HG03457 (cell line): ENCODE measurements around the gene PHF12.
"Not testable (repeated sequence)": the region's sequence is repeated elsewhere in the genome, so short reads cannot be mapped to it uniquely, and the experiment has no call there.

ENCODE experiments used
- ATAC-seq: cut with Tn5 transposase; IDR thresholded peaks from one replicate; pipeline ENCODE4 v1.9.1; 2021; ENCODE audit warnings: moderate number of reproducible peaks; ENCODE audit not compliant: unreplicated experiment

PHF12 gene

DNA sequence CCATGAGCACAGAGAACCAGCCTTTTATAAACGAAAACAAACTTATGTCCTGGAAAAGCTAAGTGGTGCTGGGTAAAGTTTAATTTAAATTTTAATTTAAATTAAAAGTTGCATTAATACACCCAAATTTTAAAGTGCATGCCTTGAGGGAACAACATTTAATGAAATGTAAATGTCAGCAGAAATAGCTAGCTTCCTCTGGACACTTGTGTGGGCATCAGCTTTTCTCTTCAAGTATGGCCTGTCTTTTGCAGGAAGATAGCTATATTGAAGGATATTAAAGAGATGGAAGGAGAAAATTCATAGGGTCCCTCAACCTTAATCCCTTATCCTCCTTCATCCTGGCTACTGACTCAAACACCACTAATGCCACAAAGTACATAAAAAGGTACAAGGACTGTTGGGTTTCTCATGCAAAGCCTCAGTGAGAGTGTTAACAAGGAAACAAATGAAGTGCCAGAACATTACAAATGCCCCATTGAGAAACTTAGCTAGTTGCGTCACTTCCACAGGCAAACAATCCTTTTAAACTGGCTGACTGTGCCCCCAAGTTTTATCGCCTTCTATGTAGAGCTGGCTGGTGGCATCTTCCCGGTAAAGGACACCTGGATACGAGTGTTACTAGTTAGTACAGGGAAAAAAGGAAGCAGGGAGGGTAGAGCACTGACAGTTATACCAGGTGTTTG, 14.1 kb downstream of the PHF12 start:
- ATAC-seq, result no peak

DNA sequence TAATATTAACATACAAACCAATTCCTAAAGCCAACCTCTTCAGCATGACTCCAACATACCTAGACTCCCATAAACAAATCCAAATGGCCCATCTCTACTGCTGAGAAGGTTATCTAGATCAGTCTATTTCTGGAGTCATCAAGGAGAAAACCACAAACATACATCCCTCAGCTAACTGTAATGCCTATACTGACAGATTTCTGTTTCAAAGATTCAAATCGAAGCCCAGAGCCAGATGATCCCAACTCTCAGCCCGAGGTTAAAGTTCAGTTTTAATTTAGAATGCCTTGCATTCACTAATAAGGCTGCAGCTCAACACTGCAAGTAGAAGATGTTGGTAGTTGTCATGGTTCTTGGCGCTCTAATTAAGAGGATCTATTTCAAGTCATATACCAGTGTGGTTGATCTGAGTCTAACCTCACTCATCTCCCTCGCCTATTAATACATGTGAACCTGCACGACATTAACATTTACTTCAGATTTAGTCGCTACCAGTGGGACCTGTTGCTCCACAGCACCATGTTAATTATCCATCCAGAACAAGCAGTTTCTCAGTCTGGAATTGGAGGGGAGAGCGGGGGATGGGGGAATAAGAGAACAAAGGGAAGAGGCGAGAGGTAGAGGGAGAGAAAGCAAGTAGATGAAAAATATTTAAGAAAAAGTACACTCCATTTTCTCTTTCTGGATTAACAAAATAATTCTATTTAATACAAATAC, 15.4 kb downstream of the PHF12 start:
- ATAC-seq, result no peak

DNA sequence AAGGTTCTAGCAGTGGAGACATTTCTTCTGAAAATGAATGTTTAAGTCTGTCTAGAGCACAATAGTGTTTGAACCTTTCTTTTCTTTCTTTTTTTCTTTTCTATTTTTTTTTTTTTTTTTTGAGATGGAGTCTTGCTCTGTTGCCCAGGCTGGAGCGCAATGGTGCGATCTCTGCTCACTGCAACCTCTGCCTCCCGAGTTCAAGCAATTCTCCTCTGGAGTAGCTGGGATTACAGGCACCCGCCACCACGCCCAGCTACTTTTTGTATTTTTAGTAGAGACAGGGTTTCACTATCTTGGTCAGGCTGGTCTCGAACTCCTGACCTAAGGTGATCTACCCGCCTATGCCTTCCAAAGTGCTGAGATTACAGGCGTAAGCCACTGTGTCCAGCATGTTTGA, 16.8 kb downstream of the PHF12 start:
- ATAC-seq, result not testable (repeated sequence)

DNA sequence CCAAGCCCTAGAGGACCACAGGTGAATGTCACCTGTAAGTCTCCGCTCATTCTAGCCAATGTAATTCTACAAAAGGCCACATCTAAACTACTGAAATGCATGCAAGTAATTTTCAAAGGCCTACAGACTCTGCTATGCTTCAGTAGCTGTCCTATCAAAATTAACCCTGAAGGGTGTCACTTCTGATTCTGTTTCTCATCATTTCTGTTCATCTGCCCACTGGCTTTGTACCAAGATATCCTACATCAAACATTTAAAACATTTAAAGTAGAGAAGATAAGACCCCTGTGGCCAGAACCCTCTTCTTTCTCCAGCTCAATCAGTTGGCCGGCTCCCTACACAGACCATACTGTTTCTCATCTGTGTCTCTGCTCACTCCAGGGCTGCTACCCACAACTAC, 21.5 kb downstream of the PHF12 start:
- no peak for ATAC-seq

DNA sequence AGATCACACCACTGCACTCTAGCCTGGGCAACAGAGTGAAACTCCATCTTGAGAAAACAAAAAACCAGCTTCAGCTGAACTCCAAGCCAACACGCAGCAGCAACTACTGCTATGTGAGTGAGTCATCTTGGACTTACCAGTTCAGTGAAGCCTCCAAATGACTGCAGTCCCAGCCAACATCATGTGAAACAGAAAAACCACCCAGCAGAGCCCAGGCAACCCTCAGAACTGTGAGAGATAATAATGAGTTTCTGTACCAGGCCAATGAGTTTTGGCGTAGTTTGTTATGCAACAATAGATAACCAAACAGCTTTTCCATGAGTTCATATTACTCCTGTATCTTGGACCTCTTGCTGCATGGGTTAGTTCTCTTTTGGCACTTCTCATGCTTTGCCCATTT, 23.3 kb downstream of the PHF12 start:
- ATAC-seq, result no peak

DNA sequence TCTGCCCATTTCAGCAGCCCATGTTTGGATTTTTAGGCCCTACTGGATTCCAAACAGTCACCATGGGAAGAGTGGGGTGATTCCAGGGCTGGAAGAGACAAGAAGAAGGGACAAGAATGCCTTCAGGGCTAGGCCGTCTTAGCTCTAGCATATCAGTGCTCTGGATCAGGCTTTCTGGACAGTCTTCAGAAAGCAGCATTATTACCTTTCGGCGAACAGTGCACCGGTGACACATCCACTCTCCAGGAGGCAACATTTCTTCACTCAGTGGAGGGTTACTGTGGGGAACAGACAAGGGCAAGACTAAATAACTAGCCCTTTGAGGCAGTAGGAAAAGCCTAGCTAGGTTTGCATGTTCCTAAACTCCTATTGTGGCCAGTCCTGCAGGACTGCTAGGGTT, 24.5 kb downstream of the PHF12 start:
- no peak for ATAC-seq

DNA sequence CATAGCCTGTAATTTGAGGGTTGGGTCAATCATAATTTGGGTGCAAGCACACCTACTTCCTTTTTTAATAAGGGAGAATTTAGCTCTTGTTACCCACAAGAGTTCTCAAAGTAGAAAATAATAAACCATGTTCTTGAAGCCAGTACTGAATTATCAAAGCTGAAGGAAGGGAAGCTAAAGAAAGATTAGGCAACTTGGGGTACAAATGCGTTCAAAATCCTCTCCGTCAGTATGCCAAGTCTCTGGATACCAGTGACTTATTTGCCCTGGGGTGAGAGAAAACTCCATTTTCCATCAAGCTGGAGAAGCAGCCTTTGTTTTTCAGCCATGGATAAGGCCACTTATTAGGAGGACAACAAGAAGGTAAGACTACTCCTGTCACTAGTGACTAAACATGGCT, 25.0 kb downstream of the PHF12 start:
- ATAC-seq, result no peak

DNA sequence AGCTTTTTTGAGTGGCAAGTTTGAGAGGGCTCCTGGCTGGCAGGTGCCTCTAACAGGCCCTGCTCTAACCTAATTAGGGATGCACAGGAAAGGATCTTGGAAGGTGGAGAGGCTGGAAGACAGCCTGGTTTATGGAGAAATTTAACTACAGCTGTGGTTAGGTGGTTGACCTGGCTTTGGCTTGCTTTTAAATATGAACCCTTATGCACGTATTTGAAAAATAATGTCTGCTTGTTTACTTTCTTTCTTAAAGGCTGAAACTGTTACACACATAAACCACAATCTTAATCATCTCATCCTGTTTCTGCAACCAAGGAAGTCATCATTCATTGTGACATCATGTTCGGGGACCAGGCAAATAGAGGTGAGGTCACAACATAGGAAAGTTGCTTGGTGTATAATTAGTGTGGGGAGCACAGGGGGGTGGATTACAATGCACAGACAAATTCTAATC, 25.4 kb downstream of the PHF12 start:
- no peak for ATAC-seq

DNA sequence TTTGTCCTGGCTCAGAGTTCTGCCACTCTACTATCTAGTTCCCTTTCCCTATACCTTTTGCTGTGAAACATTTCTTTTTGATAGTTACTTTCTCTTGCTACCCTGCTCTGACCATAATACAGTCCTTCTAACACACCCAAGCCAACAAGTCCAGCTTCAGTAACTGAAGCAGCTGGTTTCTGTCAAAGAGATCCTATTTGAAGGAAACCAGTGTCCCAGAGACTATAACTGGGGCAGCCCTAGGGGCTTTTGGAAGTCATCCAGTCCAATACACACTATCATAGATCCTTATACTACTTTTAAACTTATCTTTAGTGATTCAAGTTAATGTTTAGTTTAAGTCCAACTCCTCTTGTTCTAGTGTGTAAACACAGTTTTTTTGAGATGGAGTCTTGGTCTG, 31.1 kb downstream of the PHF12 start:
- ATAC-seq, result no peak

DNA sequence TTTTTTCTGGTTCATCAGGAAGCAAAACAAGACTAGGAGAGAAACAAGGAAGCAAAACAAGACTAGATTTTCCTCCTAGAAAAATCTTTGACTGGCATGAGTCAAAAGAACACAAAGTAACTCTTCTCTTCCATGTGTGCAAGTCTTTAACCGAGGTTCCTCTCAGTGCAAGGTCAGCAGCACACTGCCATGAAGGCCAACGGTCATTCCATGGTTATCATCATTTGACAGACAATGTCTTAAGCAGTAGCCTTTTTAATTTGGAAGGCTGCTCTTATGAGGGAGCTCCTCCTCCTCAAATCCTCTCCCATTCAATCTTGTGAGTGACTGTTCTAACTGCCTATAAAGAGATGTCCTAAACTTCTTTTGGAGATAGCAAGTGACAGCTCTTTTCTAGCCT, 33.0 kb downstream of the PHF12 start:
- ATAC-seq, result no peak

DNA sequence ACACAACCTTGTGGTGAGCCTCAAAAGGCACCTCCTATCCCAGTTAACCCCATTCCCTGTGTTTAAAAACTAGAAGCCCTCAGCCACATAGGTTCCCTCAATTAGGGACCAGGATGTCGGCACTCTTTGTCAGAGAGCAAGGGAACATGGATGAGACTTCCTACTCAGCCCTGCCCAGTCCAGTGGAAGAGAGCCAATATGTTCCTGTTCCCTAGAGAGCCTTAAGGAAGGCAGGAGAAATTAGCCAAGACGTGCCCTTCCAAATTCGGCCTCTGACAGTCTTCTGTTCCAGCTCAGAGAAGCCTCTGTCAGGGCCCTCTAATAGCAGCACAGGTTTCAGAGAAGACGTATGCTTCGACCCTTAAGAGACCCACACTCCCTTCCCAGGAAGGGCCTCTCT, 33.9 kb downstream of the PHF12 start:
- ATAC-seq, result no peak

DNA sequence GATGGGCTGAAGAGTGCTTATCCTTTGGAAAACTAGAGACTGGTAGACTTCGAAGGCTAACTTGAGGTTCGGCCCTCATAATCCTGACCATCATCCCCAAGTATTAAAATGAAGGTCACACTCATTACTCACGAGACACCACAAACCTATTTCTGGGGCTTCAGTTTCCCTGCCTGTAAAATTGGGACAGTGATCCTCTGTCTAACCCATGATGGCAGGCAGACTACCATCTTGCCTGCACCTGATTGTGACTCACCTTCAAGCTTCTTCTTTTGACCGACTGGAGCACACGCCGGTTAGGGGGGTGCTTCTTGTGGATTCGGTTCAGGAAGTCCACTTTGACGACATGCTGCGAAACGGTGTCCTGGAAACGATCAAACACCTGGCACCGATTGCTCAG, 34.3 kb downstream of the PHF12 start:
- ATAC-seq, result no peak

DNA sequence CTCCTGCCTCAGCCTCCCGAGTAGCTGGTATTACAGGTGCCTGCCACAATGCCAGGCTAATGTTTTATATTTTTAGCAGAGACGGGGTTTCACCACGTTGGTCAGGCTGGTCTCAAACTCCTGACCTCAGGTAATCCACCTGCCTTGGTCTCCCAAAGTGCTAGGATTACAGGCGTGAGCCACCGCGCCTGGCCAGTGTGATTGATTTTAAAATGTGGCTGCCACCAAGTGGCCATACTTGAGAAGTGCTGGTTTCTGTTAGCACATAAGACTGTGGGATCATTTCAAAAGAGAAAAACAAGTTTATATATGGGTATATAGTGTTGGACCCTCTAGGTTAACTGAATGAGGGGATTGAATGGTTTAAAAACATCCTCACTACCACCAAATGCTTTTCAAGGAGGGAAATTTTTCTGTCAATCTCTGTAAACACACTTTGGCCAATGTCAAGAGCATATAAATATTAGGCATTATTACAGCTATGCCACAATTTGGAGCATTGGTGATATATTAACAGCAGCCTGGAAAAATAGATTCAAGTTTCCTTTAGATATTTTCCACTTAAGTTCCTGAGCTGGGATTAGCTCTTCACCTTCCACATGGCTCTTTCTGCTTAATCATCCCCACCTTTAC, 34.9 kb downstream of the PHF12 start:
- no peak for ATAC-seq

DNA sequence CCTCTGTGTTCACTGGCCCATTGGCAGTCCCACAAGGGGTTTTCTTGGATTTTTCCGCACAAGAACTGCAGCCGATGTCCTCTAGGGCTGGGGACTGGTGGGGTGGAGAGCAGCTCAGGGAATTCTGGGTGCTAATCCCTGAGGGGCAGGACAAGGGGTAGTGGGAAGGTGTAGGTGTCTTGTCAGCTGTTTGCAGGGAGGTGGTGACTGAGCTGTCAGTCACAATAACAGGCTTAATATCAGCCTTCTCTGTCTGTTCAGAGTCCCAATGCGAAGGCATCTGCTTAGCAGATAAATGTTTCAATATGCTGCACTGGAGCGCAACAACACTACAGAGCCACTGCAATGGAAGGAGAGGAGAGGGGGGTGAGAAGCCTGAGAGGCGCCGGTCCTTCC, 38.4 kb downstream of the PHF12 start:
- ATAC-seq, result no peak

DNA sequence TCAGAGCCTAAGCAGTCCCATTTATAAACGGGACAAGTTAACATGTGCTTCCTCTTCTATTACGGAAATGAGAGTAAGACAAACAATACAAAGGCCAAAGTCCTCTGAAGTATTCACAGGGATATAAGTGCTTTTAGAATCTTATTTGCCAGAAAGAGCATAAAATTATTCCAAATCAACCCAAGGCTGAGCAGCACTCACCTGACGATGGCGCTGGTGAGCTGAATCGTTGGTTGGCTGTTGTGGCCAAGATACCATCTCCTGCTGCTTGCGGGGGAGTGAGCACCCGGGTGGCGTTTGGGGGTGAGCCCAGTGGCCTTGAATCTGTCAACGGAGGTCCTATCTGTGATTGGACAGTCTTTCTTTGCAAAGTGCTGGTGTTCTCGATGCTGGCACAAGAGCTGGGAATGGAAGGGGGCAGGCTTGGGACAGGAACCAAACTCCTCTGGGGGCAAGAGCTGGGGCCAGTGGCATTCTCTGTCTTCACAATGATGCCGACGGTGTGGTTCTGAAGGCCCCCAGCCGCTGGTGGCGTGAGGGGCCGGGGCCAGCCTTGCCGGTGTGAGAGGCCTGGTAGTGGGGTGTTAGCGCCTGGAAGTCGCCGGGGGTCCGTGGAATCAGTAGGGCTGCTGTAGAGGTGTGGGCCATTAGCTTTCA, 38.9 kb downstream of the PHF12 start:
- ATAC-seq, result no peak

DNA sequence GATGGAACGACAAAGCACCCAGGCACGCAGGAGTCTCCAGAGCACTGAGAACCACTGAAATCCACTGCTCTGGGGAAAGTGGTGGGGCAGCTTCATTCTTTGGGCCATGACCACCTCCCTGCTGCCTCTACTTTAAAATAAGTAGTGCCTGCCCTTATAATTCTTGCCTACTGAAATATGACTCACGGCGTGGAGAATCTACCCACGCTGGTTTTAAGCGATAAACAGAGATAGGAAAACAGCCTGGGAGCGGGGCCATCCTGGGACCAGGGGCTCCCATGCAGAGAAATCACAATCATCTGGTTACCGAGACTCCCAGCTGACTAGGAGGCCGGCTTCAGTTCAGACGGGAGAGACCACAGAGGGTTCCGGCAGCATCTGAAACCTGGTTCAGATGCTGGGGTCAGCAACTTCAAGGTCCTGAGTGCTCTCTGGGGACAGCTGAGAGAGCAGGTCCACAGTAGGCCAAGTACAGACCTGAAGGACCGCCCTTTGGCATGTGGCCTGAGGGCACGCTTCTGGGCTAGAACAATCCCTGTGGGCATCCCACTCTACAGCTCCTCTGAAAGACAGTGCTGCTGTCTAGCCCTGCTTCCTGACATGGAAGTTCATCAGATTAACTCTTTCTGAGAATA, 39.8 kb downstream of the PHF12 start:
- ATAC-seq, result no peak

DNA sequence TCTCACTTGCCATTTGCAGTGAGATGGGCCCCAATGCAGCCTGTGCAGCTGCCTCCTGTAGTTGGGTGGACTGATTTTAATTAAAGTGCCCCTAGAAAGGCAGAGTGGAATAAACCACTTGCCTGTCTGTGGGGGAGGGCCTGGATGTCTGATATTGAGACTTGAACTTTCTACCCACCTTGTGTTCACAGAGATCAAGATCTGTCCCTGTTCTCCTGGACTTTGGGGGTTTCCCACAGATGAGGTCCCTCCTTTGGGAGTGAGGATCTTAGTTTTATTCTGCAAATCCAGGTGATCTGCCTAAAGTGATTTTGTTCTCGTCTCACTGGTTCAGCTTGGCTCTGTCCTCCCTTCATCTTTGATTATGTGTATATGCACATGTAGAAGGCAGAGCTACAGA, 40.8 kb downstream of the PHF12 start:
- no peak for ATAC-seq

DNA sequence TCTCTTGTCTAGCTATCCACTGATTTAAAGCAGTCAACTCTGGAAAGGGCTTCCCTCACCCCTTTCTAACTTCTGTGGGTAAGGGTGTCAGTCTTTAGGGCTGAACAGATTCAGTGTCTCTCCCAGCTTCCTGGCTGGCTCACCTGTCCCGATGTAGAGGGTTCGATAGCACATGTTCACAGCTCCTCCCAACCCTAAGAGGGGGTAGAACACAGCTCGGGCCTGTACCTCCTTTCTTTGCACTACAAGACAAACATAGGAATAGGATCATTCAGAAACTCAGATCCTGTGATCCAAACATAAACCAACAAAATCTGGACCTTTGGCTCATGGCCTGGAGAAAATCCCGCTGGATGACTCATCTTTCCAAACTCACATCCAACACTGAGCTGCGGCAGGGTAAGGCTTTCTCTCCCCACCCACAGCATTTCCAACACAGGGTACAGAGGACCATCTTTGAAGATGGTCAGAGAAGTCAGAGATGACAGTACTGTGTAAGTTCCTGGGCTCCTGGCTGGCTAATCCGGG, 42.6 kb downstream of the PHF12 start:
- ATAC-seq, result no peak

DNA sequence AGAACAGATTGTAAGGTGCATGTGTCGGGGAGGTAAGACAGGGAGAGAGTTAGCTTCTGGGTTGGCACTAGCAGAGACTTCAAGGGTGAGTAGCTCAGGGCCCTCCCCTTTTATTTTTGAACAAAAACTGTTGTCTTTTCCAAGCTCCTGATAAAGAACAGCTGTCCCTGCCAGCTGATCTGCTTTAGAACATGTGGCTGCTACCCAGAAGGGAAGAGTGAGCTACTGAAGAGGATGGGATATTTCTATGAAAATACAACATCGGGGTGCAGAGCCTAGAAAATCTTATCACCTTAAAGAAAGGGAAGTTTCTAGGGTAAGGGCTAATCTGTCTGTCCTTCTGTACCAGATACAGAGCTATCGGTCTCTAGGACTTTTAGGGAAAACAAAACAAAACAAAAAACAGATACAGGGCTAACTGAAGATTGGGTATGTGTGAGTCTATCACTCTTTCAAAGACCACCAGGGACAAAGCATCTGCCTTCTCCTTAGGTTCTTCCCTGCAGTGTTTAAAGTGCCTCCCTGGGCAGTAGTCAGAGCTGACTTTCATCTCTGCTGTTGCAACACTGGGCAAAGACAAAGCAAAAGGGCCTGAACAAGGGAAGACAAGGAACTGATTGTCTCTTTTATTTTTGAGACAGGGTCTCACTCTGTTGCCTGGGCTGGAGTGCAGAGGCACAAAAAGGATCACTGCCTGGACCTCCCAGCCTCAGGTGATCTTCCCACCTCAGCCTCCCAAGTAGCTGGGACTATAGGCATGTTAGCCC, 43.4 kb downstream of the PHF12 start:
- ATAC-seq, result no peak

DNA sequence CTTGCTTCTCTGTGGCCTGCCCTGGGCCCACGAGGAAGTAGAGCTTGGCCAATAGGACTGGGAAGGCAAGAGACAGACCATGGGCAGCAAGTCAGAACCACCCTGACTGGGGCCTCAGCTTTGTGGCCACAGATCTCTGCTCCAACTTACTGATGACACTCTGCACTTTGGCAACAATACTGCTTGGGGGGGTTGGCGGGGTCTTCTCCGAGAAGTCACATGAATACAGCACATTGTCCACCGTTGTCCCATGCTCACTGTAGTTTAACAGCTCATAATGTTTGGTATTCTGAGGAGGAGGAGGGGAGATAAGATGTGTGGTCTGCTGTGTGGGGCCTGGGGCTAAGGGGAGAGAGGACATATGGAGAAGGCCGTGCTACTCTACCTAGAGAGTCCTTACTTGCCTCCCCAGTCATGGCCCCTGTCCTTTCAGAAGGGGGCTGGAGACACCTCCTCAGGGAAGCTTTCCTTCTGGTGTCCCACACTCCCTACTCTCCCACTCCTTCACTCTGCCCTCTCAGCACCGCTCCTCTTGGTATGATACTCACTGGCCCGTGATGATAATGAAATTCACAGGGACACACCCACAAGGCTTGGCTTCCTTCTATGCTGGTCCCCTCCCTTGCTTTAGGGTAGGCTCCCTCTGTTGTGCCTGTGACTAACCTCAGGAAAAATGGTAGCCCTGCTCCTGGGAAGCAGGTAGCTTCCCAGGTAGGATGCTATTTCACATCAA, 44.4 kb downstream of the PHF12 start:
- ATAC-seq, result no peak
